Fibroblast of skin of right quadriceps (primary cell): ENCODE results near the gene AARSD1.
"Not testable (repeated sequence)": the region's sequence is repeated elsewhere in the genome, so short reads cannot be mapped to it uniquely, and the experiment has no call there.

Source experiments
- DNase-seq: peaks from one replicate; pipeline ENCODE4 v3.0.0-alpha.2; 2013

AARSD1 gene

GRCh38 chr17:42980274-42980765 is 16.1 kb upstream of the AARSD1 start, which contains the start of gene RUNDC1:
TSS of gene RUNDC1 (plus strand) at chr17:42980565. CDS start at chr17:42980577, 12 bp downstream.
- DNase-seq, result peak; percentile 85

DNA sequence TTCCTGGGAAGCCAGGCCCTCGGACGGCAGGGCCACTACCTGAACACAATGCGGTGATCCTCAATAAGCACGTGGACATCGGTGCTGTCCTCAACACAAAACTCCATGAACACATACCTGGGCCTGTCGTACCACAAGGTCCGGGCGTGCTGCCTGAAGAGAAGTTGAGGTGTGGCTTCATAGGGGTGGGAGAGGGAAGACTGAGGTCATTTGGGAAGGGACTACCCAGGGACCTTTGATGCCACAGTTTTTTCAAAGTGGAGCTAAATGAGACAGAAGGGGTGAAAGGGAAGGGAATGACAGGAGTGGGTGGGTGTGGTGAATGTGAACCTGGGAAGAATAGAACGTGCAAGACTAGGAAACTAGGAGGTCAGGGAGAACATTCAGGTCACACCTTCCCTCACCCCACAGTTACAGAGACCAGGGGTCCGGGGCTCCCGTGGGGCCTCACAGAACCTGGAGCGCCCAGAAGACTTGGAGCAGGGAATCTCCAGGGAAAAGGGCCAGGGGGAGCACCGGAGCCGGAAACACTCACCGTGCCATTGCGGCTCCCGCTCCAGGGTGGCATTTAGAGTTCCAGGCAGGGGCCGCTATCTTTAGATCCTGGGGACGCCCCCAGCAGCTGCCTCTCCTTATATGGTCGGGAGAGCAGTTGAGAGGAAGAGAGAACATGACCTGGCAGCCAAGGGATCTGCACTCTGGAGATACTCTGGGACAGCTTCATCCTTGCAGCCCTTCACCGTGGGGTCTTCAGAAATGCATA is 15.4 kb upstream of the AARSD1 start, which contains the start of gene PTGES3L:
TSS of gene PTGES3L (minus strand) at position 570 of the 763 bp plus-strand sequence. CDS start at position 543, 27 bp downstream.
- peak; percentile 64 for DNase-seq

DNA sequence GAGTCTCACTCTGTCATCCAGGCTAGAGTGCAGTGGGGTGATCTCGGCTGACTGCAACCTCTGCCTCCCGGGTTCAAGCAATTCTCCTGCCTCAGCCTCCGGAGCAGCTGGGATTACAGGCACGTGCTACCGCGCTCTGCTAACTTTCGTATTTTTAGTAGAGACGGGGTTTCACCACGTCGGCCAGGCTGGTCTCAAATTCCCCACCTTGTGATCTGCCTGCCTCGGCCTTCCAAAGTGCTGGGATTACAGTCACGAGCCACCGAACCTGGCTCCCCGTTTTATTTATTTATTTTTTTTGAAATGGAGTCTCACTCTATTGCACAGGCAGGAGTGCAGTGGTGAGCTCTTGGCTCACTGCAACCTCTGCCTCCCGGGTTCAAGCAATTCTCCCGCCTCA is 11.4 kb upstream of the AARSD1 start:
- DNase-seq, result not testable (repeated sequence)

DNA sequence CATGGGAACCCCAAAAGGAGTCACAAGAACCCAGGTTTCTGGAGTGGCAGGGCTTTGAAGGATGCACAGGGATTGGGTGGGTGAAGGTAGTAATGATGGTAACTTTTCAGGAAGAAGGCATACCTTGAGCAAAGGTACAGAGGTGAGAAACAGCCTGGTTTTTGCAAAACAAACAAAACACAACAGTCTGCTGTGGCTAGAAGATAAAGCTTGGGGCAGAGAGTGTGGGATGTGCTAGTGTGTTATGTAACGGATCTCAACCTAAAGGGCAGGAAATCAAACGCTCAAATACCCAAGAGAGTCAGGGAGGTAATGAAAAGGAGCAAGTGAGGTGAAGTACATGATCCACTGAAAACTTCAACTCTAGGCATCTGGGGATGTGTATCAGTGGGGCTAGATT is 11.0 kb upstream of the AARSD1 start:
- DNase-seq, result no peak

- not testable (repeated sequence) for DNase-seq
These were observed 9.1 kb upstream of the AARSD1 start for GRCh38 chr17:42973323-42973722.

- DNase-seq, result no peak
These were observed 7.3 kb upstream of the AARSD1 start for GRCh38 chr17:42971589-42971988.

DNA sequence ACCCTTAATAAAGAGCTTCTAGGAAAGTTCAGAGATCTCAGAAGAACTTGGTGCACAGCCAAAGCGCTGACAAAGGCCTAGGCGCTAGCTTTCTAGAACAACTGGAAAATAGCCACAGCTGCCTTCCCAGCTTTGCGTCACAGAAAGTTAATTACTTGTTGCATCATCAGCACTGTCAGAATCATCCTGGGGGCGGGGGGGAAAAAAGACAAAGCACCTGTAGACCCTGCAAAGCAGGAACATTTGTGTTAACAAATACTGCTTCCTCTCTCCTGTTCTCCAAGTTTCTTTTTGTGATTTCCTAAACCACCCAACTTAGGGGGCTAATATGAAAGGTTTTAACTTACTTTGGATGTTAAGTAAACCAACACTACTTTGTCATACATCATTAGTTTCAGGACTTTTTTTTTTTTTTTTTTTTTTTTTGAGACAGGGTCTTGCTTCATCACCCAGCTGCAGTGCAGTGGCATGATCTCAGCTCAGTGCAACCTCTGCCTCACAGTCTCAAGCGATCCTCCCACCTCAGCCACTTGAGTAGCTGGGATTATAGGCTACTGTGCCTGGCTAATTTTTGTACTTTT is 4.8 kb upstream of the AARSD1 start:
- peak; percentile 5 for DNase-seq

DNA sequence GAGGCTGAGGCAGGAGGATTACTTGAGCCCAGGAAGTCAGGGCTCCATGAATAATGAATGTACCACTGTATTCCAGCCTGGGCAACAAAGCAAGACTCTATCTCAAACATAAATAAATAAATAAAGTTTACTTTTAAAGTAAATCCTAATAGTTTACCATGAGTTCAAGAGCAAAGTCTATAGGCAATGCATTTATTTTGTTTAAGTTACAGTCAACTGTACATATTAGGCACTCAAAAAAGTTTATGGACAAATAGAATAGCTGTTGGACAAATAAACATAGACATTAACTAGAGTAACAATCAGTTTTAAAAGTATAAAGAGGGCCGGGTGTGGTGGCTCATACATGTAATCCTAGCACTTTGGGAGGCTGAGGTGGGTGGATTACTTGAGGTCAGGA is 3.7 kb upstream of the AARSD1 start:
- no peak for DNase-seq

DNA sequence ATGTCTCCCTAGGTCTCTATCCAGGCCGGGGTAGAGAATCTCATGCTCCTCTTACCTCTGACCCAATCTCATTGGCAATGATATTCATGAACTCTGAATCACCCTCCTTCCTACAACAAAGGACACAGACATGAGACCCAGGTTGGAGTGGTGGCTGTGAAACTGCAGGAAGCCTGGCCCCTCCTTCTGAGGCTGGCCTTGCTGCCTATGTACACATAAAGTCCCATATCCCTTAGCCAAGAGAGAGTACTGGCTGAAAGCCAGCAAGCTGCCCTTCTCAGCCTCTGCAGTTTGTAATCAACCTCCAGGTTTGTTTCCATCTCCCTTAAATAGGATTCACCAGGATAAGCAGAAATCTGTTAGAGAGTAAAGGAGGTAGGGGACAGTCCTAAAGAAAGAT is 10.6 kb downstream of the AARSD1 start:
- DNase-seq, result no peak

GRCh38 chr17:42950044-42950783 is 14.0 kb downstream of the AARSD1 start:
- DNase-seq, result no peak

- no peak for DNase-seq
These were observed 17.4 kb downstream of the AARSD1 start for GRCh38 chr17:42946812-42947211.

- DNase-seq, result no peak
These were observed 20.0 kb downstream of the AARSD1 start for GRCh38 chr17:42944211-42944610.

DNA sequence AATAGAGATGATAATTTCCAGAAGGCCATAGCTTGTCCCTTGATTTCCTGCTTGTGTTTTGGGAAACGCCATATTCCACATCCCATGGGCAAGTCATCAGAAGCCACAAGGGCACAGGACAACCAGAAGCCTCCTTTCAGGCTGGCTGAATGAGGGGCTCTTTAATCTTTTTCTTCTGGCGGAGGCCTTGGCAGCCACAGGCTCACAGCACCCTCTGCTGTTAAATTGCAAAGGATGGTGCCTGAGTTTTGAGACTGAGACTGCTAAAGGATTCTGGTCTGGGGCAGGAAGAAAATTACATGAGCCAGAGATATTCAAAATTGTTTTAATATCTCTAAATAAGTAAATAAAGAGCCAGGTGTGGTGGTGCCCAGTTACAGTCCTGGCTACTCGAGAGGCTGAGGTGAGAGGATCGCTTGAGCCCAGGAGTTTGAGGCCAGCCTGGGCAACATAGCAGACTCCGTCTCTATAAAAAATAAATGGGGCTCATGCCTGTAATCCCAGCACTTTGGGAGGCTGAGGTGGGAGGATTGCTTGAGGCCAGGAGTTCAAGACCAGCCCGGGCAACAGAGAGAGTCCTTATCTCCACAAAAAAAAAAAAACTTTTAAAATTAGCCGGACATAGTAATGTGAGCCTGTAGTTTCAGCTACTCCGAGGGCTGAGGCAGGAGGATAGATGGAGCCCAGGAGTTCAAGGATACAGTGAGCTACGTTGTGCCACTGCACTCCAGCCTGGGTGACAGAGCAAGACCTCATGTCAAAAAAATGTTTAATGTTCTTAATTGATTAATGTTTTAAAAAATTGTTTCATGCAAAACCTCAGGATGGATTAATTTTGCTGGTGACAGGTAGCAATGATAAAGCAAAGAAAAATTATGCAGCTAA is 26.3 kb downstream of the AARSD1 start:
- peak; percentile 50 for DNase-seq

- no peak for DNase-seq
These were observed 34.8 kb downstream of the AARSD1 start for GRCh38 chr17:42929497-42929844.

DNA sequence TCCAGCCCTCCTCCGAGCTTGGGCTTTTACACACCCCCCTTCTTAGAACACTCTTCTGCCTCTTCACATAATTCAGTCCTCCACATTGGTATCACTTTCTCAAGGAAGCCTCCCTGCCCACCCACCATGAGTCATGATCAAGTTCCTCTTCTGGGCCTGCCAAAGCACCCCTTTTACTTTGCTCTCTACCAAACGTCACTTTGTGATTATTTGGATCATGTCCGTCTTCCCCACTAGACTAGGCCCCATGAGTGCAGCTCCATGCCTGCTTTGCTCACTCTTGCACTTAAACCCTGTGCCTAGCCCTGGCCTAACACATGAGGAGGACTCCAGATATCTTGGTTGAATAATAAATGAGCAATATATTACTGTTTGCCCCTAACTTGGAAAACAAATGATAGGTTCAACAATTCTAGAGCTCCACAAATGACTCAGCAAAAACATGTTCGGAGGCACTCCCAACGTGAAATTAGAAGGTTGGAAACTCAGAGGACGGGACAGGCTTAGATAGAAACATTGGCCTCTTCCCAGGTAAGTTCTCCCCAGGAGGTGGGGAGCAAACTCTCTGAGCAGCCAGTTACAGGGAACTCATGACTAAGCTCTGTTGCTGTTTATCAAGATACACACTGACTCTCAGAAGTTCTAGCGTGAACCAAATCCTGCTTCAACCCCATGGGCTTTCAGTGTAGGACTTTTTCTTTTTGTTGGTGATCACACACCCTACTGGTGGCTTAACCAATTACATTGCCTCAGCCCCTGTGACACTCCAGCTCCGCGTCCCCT is 35.3 kb downstream of the AARSD1 start:
- DNase-seq, result peak; percentile 71

DNA sequence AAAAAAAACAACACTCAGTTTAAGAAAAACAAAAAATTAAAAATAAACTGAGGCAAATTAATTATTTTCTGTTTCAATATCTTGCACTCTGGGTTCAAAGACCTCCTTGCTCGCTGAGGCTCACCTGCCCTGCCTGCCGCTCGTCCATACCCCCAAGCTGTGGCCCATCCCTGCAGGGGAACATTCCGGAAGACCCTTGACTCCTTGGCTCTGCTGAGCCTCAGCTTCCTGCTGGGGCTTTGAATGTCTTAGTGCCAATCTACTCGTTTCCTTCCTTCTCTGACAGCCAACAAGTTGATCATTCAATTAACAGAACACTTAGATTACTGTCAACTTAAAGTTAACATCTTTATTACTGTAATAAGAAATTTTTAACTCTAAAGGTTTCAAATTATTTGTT is 39.4 kb downstream of the AARSD1 start:
- DNase-seq, result no peak

DNA sequence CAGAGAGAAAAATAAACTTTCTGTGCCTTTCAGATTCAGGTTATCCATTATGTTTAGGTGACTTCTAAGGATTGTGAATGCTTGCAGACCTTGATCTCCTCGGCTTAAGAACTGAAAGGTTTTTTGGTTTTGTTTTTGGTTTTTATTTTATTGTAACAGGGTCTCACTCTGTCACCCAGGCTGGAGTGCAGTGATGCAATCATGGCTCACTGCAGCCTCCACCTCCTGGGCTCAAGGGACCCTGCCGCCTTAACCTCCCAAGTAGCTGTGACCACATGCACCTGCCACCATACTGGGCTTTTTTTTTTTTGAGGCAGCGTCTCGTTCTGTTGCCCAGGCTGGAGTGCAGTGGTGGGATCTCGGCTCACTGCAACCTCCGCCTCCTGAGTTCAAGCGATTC is 40.8 kb downstream of the AARSD1 start:
- DNase-seq, result not testable (repeated sequence)

DNA sequence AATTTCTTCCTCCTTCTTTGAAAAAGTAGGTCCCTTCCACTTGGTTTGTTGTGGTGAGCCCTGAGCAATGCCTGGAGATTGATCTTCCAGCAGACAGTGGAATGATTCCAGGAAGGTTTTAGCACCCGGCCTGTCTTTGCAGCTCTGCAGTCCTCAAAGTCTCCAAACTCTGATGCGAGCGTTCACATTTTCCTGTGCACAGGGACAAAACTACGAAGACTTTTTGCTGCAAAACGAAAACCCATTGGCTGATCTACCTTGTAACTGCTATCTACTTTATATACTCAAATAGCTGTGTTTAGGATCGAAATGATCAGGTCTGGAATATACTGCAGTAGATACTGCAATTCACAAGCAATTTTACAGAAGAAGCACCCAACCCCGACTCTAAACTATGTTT is 42.0 kb downstream of the AARSD1 start:
- DNase-seq, result no peak

DNA sequence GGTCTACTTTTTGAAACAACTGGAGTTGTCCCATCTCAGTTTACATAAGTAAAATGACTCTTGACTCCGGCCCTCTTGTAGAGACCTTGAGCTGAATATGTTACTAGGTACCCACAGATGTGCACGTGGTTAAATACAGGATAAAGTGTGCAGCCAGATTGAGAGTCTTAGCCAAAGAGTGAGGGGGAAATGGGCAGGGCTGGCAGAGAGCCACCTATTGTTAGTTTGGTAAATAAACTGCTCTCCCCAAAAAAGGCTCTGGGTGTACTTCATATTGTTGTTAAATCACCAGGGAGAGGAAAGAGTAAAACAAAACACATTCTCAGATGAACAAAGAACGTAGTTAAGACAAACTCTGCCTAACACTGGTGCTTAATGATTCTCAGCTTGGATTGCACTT is 43.3 kb downstream of the AARSD1 start:
- no peak for DNase-seq

DNA sequence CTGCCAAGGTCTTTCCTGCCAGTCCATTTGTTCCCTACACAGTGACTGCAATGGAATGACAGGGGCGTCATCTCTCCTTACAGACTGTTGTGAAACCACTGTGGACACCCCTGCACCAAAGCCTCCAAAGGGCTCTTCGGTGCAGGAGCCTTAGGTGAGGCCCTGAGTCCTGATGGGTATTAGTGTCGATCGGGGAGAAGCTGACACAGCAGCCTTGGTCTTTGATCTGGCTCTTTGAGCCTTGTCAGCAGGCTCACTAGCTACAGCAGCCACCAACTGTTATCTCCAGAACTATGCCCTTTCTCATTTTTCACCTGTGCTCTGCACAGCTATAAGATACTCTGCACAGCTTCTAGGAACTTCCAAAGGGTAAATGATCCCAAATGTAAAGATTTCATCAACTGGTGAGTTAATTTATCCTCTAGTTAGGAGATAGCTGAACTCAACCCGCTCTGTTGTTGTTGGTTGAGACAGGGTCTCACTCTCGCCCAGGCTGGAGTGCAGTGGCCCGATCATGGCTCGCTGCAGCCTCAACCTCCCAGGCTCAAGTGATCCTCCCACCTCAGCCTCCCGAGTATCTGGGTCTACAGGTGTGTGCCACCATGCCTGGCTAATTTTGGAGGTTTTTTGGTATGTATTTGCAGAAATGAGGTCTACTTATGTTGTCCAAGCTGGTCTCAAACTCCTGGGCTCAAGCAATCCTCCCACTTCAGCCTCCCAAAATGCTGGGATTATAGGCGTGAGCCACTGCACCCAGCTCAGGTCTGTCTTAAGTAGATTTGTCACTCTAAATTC is 44.0 kb downstream of the AARSD1 start:
- no peak for DNase-seq

GRCh38 chr17:42919522-42920077 is 44.7 kb downstream of the AARSD1 start:
- DNase-seq, result not testable (repeated sequence)
